ENCODE measurements around the gene SNRPF.
"Not testable (repeated sequence)": the region's sequence is repeated elsewhere in the genome, so short reads cannot be mapped to it uniquely, and the experiment has no call there.

The SNRPF gene

GRCh38 chr12:95858451-95859343 lies at the start of gene SNRPF:
Gene SNRPF (plus strand): TSS chr12:95858952. CDS start chr12:95859074, 122 bp downstream.
- DNase-seq (ENCODE audit: low spot score), result peak; percentile 96

- no peak for DNase-seq (ENCODE audit: low spot score)
These were observed 49.6 kb upstream of the SNRPF start for GRCh38 chr12:95809000-95809680.

- DNase-seq (ENCODE audit: low spot score), result no peak
These were observed 48.3 kb upstream of the SNRPF start for GRCh38 chr12:95810411-95810810.

- not testable (repeated sequence) for DNase-seq (ENCODE audit: low spot score)
These were observed 46.6 kb upstream of the SNRPF start for GRCh38 chr12:95812155-95812554.

- DNase-seq (ENCODE audit: low spot score), result peak; percentile 24
These were observed 43.0 kb upstream of the SNRPF start for GRCh38 chr12:95815632-95816212.

DNA sequence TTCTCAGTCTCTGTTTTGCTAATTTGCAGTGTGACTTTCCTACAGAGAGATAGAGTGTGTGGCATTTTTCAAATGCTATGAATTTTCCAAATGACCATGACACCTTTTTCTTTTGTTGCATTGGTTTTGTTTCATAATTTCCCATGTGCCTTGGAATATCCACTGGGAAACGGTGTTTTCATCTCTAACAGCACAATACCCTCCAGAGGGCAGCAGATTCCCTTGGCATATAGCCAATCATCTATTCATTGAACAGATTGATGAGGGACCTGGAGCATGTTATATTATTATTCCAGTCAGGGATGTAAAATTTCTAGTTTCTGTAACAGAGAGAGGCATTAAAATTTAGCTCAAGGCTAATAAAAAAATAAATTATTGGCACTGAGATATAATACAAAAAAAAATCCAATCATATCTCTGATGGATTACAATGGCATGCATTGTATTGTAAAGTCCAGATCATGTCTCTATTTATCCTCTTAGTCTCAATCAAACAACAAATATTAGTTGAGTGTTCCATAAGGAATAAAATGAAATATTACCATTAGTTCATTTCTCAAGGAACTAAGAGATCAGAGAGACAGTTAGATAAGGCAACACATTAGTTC lies 38.6 kb upstream of the SNRPF start:
- DNase-seq (ENCODE audit: low spot score), result peak; percentile 38

DNA sequence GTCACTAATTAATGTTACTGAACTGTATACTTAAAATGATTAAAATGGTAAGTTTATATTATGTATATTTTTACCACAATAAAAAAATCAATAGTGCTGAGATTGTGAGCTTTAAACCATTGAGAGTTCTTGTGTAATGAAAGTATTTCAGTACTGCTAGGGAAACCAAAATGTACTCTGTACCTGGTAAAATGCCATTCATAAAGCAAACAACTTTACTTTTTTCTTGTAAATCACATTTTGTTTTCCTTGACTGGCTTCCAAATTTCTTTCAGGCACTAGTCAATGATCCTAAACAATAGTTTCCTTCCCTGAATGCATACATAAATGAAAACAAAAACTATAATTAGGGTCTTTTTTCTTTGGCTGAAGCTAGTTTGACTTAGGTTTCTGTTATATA lies 29.4 kb upstream of the SNRPF start:
- no peak for DNase-seq (ENCODE audit: low spot score)

- DNase-seq (ENCODE audit: low spot score), result no peak
These were observed 28.2 kb upstream of the SNRPF start for GRCh38 chr12:95830335-95831089.

DNA sequence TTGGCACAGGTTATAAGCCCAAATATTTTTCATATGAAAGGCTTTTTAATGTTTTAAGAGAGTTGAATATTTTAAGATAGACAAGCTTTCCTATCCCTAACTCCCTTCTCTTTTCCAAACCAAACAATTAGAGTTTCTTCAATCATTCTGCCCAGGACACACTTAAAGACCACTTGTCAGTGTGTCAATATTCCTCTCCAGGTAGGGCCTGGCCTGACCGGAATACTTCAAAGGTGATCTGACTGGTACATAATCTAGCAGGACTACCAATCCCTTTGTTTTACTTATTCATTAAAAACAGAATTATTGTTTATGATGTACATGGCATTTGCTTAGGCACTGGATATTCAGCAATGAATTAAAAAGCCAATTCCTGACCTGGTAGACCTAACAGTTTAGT lies 24.2 kb upstream of the SNRPF start:
- DNase-seq (ENCODE audit: low spot score), result no peak

- DNase-seq (ENCODE audit: low spot score), result no peak
These were observed 22.6 kb upstream of the SNRPF start for GRCh38 chr12:95836185-95836609.

DNA sequence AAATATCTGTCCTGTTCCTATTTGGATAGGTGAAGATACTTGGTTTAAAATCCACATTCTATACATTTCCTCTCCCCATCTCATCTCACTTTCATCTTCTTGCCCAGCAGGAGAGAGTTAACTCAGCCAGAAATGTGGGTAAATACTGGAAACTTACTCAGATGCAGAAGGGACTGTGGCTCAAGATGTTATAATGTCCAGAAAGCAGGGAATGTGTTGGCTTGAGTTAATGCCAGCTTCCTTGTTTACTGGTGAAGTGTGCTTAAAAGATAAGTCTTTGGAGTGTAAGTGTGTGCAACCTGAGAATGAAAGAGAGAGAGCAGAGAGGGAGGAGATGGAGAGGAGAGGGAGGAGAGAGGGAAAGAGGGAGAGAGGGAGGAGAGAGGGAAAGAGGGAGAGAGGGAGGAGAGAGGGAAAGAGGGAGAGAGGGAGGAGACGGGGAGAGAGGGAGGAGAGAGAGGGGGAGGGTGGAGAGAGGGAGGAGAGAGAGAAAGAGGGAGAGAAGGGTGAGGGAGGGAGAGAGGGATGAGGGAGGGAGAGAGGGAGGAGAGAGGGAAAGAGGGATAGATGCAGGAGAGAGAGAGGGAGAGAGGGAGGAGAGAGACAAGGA lies 22.0 kb upstream of the SNRPF start:
- DNase-seq (ENCODE audit: low spot score), result no peak

DNA sequence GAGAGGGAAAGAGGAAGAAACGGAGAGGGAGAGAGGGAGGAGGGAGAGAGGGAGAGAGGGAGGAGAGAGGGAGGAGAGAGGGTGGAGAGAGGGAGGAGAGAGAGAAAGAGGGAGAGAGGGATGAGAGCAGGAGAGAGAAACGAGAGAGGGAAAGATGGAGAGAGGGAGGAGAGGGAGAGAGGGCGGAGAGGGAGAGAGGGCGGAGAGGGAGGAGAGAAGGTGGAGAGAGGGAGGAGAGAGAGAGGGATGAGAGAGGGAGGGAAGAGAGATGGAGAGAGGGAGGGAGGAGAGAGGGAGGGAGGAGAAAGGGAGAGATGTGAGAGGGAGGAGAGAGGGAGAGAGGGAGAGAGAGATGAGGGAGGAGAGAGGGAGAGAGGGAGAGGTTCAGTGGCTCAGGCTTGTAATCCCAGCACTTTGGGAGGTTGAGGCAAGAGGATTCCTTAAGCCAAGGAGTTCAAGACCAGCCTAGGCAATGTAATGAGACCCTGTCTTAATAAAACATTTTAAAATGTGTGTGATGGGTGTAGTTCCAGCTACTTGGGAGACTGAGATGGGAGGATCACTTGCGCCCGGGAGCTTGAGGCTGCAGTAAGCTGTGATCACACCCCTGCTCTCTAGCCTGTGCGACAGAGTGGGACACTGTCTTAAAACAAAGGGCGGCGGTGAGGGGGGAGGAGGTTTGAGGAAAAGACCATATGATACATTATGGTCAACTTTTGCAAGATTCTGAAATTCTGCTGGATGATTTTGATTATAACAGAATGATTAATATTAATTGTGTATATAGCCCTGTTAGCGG lies 21.3 kb upstream of the SNRPF start:
- DNase-seq (ENCODE audit: low spot score), result no peak

GRCh38 chr12:95838125-95838524 lies 20.6 kb upstream of the SNRPF start:
- no peak for DNase-seq (ENCODE audit: low spot score)

- not testable (repeated sequence) for DNase-seq (ENCODE audit: low spot score)
These were observed 16.3 kb upstream of the SNRPF start for GRCh38 chr12:95842426-95842825.

DNA sequence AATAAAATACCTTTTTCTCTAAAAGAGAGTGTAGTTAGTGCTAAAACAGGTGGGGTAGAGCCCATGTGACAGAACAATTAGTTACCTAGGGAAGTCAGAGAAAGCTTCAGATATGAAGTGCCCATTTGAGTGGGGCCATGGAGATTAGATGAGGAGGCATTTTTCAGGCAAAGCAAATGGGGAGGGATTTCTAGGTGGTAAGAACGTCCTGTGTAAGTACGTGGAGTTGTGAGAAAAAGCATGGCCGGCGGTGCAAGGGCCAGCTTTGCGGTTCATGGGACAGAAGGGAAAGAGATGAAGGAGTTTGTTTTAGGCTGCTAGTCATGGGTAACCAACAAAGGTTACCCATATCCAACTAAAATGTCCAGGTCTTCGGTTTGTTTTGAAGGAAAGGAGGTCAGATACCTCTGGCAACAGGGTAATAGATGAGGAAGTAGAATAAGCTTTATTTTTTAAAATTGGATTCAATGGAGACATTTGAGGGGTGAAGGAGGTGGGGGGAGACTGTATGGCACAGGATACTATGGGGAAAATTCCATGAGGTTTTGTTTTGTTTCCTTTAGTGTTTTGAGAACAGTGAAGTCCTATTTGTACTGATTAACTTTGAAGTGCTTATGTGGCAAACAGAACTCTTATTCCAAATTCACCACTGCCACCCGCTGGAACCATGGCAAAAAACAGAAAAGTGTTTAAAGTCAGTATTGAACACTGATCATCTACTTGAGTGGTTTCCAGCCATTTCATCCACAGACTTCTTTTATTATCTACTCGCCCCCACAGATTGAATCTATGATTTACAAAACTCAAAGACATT lies 10.0 kb upstream of the SNRPF start:
- no peak for DNase-seq (ENCODE audit: low spot score)

DNA sequence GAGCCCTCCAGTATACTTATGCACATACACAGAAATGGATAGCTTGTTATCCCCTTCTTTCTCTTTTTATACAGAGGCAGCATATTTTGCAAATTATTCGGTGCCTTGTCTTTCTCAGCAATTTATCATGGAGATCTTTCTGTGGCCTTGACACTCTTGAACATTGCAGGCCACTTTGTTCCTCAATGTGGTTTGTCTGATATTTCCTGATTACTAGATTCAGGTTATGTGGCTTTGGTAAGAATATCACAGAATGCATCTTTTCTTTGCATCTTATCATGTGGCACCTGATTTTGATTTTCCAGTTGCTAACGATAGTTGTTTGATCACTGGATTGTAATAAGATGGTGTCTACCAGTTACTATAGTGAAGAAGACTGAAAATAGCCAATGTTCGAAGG lies 7.1 kb upstream of the SNRPF start:
- DNase-seq (ENCODE audit: low spot score), result no peak

GRCh38 chr12:95852133-95852532 lies 6.6 kb upstream of the SNRPF start:
- no peak for DNase-seq (ENCODE audit: low spot score)

- DNase-seq (ENCODE audit: low spot score), result no peak
These were observed 1.6 kb upstream of the SNRPF start for GRCh38 chr12:95857156-95857555.

DNA sequence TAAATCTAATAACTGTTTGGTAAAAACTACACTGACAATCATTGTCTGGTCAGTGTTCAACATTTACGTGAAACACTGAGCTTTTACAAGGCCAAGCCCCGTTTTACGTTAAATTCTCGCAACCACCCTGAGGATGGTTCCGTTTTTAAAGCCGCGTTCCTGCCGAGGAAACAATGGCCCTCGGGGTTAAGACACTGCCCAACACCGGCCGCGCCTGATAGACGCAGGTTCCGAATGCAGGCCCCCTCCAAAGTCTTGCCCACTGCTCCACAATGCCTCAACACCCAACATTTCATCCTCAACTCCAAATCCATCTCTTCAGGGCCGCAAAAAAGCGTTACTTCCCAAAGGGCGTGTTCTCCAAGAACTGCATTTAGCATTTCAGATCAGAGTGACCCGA lies 953 bp upstream of the SNRPF start:
- no peak for DNase-seq (ENCODE audit: low spot score)

Data from hematopoietic multipotent progenitor cell treated with erythropoietin and hydrocortisone succinate and interleukin-3 and kit ligand, for 15 days (in vitro differentiated cells).